SK-N-SH (cell line): ENCODE measurements around the gene VOPP1.

ENCODE experiments used
- EZH2phosphoT487 ChIP-seq: fragments of 200-600 bp; sonication (generic); IDR thresholded peaks from 2 replicates; pipeline ENCODE4 v1.6.1; 2017; ENCODE audit warnings: low read depth, mixed run types, mild to moderate bottlenecking, antibody characterized with exemption, moderate library complexity, borderline replicate concordance
- NRF1 ChIP-seq: IDR thresholded peaks from 2 replicates; pipeline ENCODE4 v1.6.1; 2012; ENCODE audit warnings: low read depth, mild to moderate bottlenecking, low read length
- POLR2AphosphoS5 ChIP-seq: IDR thresholded peaks from 2 replicates; pipeline ENCODE4 v1.6.1; 2012; ENCODE audit warnings: low read depth, low read length
- RAD21 ChIP-seq: IDR thresholded peaks from 2 replicates; pipeline ENCODE4 v1.6.1; 2012; ENCODE audit warnings: mild to moderate bottlenecking, low read length
- REST ChIP-seq: IDR thresholded peaks from 2 replicates; pipeline ENCODE4 v1.6.1; 2012; ENCODE audit warnings: mild to moderate bottlenecking, low read depth, low read length, moderate library complexity
- RFX5 ChIP-seq: IDR thresholded peaks from 2 replicates; pipeline ENCODE4 v1.6.1; 2012; ENCODE audit warnings: mild to moderate bottlenecking, improper control_type of control experiment, low read length
- TF ChIP-seq, protein P1 (sequence below): fragments of 200-600 bp; sonication (generic); IDR thresholded peaks from 2 replicates; pipeline ENCODE4 v1.6.1; 2017; ENCODE audit warnings: antibody characterized with exemption, mild to moderate bottlenecking, moderate library complexity

GRCh38 chr7:55449205-55449991, 122.9 kb downstream of the VOPP1 start:
- no peak for TF ChIP-seq POLR2AphosphoS5
- no peak for TF ChIP-seq RFX5
- no peak for TF ChIP-seq REST
- TF ChIP-seq EZH2phosphoT487: no peak
- TF ChIP-seq RAD21: no peak
- TF ChIP-seq NRF1: no peak
- TF ChIP-seq, protein P1, sequence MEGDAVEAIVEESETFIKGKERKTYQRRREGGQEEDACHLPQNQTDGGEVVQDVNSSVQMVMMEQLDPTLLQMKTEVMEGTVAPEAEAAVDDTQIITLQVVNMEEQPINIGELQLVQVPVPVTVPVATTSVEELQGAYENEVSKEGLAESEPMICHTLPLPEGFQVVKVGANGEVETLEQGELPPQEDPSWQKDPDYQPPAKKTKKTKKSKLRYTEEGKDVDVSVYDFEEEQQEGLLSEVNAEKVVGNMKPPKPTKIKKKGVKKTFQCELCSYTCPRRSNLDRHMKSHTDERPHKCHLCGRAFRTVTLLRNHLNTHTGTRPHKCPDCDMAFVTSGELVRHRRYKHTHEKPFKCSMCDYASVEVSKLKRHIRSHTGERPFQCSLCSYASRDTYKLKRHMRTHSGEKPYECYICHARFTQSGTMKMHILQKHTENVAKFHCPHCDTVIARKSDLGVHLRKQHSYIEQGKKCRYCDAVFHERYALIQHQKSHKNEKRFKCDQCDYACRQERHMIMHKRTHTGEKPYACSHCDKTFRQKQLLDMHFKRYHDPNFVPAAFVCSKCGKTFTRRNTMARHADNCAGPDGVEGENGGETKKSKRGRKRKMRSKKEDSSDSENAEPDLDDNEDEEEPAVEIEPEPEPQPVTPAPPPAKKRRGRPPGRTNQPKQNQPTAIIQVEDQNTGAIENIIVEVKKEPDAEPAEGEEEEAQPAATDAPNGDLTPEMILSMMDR: no peak
